ENCODE measurements around the gene MIPOL1.

Gene MIPOL1

GRCh38 chr14:37597914-37598746 is 400.4 kb downstream of the MIPOL1 start:
- DNase-seq (ENCODE audit: low spot score) = no peak

- DNase-seq (ENCODE audit: low spot score) = no peak
Observed at GRCh38 chr14:37598747-37599506, 401.2 kb downstream of the MIPOL1 start.

GRCh38 chr14:37599507-37600368 is 402.0 kb downstream of the MIPOL1 start:
- no peak for DNase-seq (ENCODE audit: low spot score)

GRCh38 chr14:37600880-37601741 is 403.4 kb downstream of the MIPOL1 start:
- DNase-seq (ENCODE audit: low spot score) = no peak

- no peak for DNase-seq (ENCODE audit: low spot score)
Observed at GRCh38 chr14:37601865-37602264, 404.1 kb downstream of the MIPOL1 start.

All from GM03348 (cell line).